Activated naive CD8-positive, alpha-beta T cell treated with anti-CD3 and anti-CD28 coated beads, Interleukin-2, amount 10 ng/mL, durations not matched to agents 7 days and 5 days (primary cell): ENCODE measurements around the gene UBE3C. TPM values are rescaled to one million over a fixed set of nuclear protein-coding genes. Genes with fewer than 3 reads are reported as not detected.

Source experiments
- ATAC-seq: fragments of 150-1000 bp; cut with Tn5 transposase; one replicate; pipeline ENCODE4 v1.10.0; 2021; ENCODE audit warnings: low read depth, moderate library complexity
- POLR2A ChIA-PET: fragments of 350-600 bp; sonication (Branson Sonifier 250); formaldehyde crosslinking; loops from one replicate; lab custom pipeline; 2021; ENCODE audit warnings: antibody characterized with exemption; lab: Charles Lee
- DNase-seq: peaks from one replicate; pipeline ENCODE4 v3.0.0; 2021
- H3K27ac Mint-ChIP-seq: one replicate; pipeline ENCODE4 v1.8.0; 2022; ENCODE audit warnings: mild to moderate bottlenecking, mixed read lengths
- H3K27me3 Mint-ChIP-seq: one replicate; pipeline ENCODE4 v1.8.0; 2022; ENCODE audit warnings: mild to moderate bottlenecking, moderate library complexity, mixed read lengths
- H3K36me3 Mint-ChIP-seq: one replicate; pipeline ENCODE4 v1.8.0; 2021; ENCODE audit warnings: mild to moderate bottlenecking, mixed read lengths
- H3K4me1 Mint-ChIP-seq: one replicate; pipeline ENCODE4 v1.8.0; 2021; ENCODE audit warnings: mixed read lengths
- H3K4me3 Mint-ChIP-seq: one replicate; pipeline ENCODE4 v1.8.0; 2022; ENCODE audit warnings: mild to moderate bottlenecking, moderate library complexity, mixed read lengths
- H3K9me3 Mint-ChIP-seq: one replicate; pipeline ENCODE4 v1.8.0; 2021; ENCODE audit warnings: mixed read lengths
- total RNA-seq, 2 experiments: library from RNA; stranded (reverse); gene quantifications; one replicate each; pipeline ENCODE4 v1.2.3, GENCODE V29; 2021

Gene UBE3C
- total RNA-seq, 2 experiments from 2014 or later, result 51.7 to 52.1 TPM

DNA sequence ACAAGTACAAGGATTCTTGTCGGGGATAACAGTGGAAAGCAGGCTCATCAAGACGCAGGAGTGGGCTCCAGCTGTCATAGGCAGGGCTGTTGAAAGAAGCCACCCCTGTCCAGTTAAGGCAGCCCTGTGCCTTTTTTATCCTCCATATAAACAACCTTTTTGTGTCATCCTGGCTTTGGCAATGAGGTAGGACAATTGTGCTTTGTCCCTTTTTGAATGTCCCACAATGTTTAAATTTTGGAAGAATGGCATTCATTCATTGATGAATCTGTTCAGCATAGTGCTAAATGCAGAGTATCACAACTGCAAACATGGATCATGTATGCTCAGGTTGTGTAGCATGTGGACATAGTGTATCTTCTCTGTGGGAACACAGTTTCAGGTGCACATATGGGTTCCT is 66.7 kb downstream of the UBE3C start:
- Mint-ChIP-seq H3K27me3 (no peaks in the 10 kb centered on the region), H3K9me3 (no peaks in the 10 kb centered on the region), H3K4me3 (no peak overlapping the region), H3K4me1 (no peaks in the 10 kb centered on the region), H3K36me3 (peaks cover 17% of the 10 kb centered on the region), H3K27ac (no peak overlapping the region)
- ATAC-seq (no peak), DNase-seq (no peak)
- POLR2A ChIA-PET, result no interaction called here

DNA sequence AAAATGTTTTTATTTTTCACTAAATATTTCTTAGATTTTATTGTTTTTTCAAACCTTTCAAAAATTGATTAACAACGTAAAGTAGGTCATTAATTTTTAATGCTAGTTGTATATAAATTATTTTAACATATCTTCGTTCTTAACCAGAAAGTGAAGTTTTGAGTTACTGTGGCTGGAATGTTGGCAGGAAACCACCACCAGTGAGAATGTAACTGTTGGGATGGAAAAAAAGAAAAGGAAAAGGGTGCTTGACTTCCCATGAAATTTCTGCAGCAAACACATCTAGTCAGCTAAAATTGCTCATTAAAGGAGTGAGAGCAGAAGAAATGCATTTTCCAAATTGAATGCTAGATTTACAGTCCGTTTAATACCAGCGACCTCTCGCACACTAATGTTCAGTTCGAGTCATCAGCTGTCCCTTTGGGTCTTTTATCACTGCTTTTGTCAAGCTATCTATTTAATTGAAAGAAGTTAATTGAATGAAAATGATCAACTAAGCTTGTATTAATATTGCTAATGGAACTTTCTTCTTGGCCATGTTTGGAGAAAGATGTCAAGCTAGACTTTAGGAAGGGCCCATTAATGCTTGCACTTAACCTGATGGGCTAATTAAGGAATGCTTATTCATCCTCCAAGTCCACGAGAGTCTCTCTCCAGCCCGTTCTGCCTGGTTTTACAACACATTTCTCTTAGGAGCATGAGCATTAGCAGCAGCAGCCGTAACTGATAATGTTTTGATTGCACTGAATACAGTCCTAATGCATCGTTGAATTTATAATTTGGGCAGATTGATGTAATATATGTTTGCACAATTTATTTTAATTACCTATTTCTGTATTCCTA is 70.1 kb downstream of the UBE3C start:
- ATAC-seq (no peak), DNase-seq (no peak)
- peaks cover 10% of the 10 kb centered on the region for H3K36me3 Mint-ChIP-seq
- H3K27ac Mint-ChIP-seq, result no peak overlapping the region
- H3K27me3 Mint-ChIP-seq, result no peaks in the 10 kb centered on the region
- no peaks in the 10 kb centered on the region for H3K9me3 Mint-ChIP-seq
- POLR2A ChIA-PET, result no interaction called here
- H3K4me1 Mint-ChIP-seq, result no peaks in the 10 kb centered on the region
- H3K4me3 Mint-ChIP-seq, result no peak overlapping the region

DNA sequence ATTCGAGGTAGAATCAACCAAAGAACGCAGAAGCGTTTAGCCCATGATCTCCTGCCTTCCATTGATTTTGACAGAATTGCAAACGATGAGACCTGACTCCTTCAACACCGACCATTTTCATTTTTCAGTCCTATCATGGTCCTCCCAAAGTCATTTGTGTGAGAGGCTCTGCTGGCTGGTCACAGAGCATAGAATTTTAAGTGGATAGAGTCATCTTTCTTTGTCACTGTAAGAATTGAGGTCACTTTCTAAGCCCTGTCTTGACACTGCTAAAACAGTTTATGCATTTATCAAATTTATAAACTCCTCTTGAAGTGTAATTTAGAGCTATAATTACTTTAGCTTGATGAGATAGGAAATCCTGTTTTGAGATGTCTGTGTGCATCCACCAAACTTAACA is 72.0 kb downstream of the UBE3C start:
- DNase-seq (no peak), ATAC-seq (no peak)
- Mint-ChIP-seq H3K4me1 (no peaks in the 10 kb centered on the region), H3K9me3 (no peaks in the 10 kb centered on the region), H3K36me3 (peaks cover 9% of the 10 kb centered on the region), H3K27ac (no peak overlapping the region), H3K27me3 (no peaks in the 10 kb centered on the region), H3K4me3 (no peak overlapping the region)
- POLR2A ChIA-PET, result no interaction called here

DNA sequence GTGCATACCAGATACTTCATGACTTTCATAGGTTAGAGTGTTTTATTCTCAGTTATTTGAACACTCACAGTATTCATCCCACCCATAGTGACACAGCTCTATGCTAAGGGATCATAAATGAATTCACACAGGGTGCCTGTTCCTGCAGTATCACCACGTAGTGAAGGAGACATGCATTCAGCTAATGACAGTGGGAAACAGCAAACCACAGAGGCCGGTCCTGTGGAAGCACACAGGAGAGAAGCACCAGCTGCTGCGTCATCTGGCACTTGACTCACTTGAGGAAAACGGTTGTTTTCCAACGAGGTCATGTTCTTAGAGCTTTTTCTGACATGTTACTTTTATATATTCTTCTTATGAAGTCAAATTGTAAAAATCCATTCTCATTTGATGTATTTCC is 73.0 kb downstream of the UBE3C start:
- POLR2A ChIA-PET, result no interaction called here
- Mint-ChIP-seq H3K36me3 (peaks cover 6% of the 10 kb centered on the region), H3K27me3 (no peaks in the 10 kb centered on the region), H3K4me3 (no peak overlapping the region), H3K9me3 (no peaks in the 10 kb centered on the region), H3K27ac (no peak overlapping the region), H3K4me1 (no peaks in the 10 kb centered on the region)
- DNase-seq (no peak), ATAC-seq (no peak)

DNA sequence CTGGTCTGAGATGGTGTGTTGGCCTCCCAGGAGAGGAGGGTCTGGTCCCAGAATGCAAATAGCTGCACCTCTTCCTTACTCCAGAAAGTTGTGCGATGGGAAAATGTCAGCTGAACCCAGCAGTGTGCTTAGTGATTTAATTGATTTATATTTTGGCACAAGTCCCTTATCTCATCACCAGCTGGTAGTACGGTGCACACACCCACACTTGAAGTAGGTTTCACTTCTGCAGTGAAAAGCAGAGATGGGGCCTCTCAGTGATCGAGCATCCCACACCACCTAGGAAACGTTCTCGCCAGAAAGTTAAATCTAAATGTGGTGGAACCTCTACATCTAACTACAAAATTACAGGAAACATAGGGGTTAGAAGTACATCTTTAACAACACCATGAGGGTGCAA is 80.4 kb downstream of the UBE3C start:
- ATAC-seq, result no peak
- H3K4me3 Mint-ChIP-seq, result no peak overlapping the region
- H3K27me3 Mint-ChIP-seq, result no peaks in the 10 kb centered on the region
- H3K9me3 Mint-ChIP-seq, result no peaks in the 10 kb centered on the region
- no peak overlapping the region for H3K27ac Mint-ChIP-seq
- H3K36me3 Mint-ChIP-seq, result peaks cover 3% of the 10 kb centered on the region
- POLR2A ChIA-PET, result no interaction called here
- no peak for DNase-seq
- H3K4me1 Mint-ChIP-seq, result no peaks in the 10 kb centered on the region

DNA sequence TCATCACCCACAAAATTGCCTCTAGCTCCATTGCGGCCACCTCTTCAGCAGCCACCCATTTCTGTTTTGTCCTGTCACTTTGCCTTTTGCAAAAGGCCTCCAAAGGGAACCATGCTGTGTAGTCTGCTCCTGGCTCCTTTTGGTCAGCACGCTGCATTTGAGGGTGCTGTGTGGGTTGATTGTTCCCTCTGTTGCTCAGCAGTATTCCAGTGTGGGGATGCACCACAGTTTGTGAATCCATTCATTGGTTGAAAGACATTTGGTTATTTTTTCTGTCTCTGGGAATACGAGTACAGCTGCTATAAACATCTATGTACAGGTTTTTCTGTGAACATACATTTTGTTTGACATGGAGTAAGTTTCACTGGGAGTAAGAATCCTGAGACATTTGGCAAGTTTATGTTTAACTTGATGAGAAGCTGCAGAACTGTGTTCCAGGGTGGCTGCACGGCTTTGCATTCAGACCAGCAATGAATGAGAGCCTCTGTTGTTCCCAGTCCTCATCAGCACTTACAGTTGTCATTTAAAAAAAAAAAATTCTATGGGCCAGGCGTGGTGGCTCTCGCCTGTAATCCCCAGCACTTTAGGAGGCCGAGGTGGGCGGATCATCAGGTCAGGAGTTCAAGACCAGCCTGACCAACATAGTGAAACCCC is 82.3 kb downstream of the UBE3C start:
- POLR2A ChIA-PET, result no interaction called here

DNA sequence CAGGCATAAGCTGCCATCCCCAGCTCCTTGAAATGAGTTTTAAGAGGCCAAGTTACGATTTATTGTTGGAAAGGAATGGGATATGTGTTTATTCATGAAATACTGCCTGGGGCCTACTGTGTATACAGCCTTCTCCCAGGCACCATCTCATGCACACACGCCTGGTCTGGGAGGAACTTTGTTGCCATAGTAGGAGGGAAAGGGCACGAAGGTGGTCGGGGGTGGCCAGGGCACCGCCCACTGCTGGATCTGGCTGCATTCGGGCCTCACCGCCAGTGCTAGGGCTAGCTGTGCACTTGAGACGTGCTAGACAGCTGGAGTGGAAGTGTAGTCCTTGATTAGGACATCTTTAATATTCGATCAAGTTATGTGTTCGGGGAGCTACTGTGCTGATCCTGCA is 84.0 kb downstream of the UBE3C start:
- no peaks in the 10 kb centered on the region for H3K9me3 Mint-ChIP-seq
- DNase-seq (no peak), ATAC-seq (no peak)
- no peaks in the 10 kb centered on the region for H3K27me3 Mint-ChIP-seq
- H3K36me3 Mint-ChIP-seq, result peaks cover 6% of the 10 kb centered on the region
- H3K27ac Mint-ChIP-seq, result no peak overlapping the region
- POLR2A ChIA-PET, result no interaction called here
- no peaks in the 10 kb centered on the region for H3K4me1 Mint-ChIP-seq
- no peak overlapping the region for H3K4me3 Mint-ChIP-seq

More for the DNA sequence above, 82.3 kb downstream of the UBE3C start:
- ATAC-seq, result no peak
- Mint-ChIP-seq H3K27ac (no peak overlapping the region), H3K4me1 (no peaks in the 10 kb centered on the region), H3K27me3 (no peaks in the 10 kb centered on the region), H3K9me3 (no peaks in the 10 kb centered on the region), H3K36me3 (peaks cover 3% of the 10 kb centered on the region), H3K4me3 (no peak overlapping the region)
- DNase-seq, result no peak

DNA sequence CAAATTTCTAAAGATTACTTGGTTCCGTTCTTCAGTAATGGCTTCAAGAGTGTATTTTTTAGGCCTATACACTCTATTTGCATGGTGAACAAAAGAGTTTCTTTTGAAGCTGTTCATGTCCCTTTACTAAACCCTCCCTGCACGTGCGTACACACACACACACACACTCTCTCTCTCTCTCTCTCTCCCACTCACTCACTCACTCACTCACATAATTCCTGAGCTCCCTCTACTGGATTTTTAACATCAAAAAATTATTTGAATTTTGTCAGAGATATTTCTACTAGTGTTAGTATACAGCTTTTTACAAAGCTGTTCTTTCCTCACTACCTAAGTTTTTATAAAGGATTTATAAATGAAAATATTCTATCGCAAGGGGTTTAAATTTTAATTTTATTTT is 85.9 kb downstream of the UBE3C start:
- ATAC-seq (no peak), DNase-seq (no peak)
- Mint-ChIP-seq H3K4me3 (no peak overlapping the region), H3K9me3 (no peaks in the 10 kb centered on the region), H3K36me3 (peaks cover 4% of the 10 kb centered on the region), H3K4me1 (no peaks in the 10 kb centered on the region), H3K27me3 (no peaks in the 10 kb centered on the region), H3K27ac (no peak overlapping the region)
- POLR2A ChIA-PET, result interaction anchor here (0.5 kb wide), 1 partner anchor 21 kb away, joined by 4 read pairs; no protein-coding TSS in a partner anchor

DNA sequence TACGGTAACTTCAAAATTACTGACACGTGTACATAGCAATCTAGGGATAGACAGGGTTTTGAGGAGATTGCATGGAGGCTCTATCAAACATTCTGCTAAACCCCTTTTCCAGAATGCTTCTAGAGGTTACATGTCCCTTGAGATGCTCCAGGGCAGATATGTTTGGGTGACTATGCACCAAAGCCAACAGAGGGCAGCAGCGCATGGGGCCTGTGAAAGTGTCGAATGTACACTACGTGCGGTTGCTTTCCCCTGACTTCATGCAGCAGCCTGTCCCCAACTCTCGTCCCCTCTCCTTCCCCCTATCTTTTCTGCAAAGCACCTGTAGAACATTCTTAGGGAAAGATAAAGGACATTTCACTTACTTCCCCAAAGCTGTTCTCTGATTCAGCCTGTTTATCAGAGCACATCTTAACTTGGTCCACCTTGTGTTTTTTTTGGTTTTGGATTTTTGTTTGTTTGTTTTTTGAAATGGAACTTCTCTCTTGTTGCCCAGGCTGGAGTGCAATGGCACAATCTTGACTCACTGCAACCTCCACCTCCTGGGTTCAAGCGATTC is 90.2 kb downstream of the UBE3C start:
- DNase-seq, result no peak

DNA sequence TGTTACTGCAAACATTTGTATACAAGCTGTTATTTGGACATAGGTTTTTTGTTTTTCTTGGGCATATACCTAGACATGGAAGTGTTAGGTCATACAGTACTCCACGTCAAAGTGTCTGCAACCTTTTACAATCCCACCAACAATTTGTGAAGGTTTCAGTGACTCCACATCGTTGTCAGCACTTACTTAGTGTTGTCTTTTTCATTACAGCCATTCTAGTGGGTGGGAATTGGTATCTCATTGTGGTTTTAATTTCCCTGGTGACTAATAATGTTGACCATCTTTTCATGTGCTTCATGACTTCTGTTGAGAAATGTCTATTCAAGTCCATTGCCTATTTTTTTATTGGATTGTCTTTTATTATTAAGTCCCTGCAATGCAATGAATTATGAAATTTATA is 95.0 kb downstream of the UBE3C start:
- H3K4me3 Mint-ChIP-seq, result no peak overlapping the region
- DNase-seq (no peak), ATAC-seq (no peak)
- no peaks in the 10 kb centered on the region for H3K4me1 Mint-ChIP-seq
- peaks cover 21% of the 10 kb centered on the region for H3K36me3 Mint-ChIP-seq
- H3K27ac Mint-ChIP-seq, result no peak overlapping the region
- no peaks in the 10 kb centered on the region for H3K9me3 Mint-ChIP-seq
- POLR2A ChIA-PET, result no interaction called here
- no peaks in the 10 kb centered on the region for H3K27me3 Mint-ChIP-seq

More for the DNA sequence above, 90.2 kb downstream of the UBE3C start:
- no peak overlapping the region for H3K27ac Mint-ChIP-seq
- no peak for ATAC-seq
- no peaks in the 10 kb centered on the region for H3K4me1 Mint-ChIP-seq
- peaks cover 9% of the 10 kb centered on the region for H3K36me3 Mint-ChIP-seq
- H3K27me3 Mint-ChIP-seq, result no peaks in the 10 kb centered on the region
- H3K9me3 Mint-ChIP-seq, result no peaks in the 10 kb centered on the region
- POLR2A ChIA-PET, result interaction anchor here (0.5 kb wide), 1 partner anchor 950 kb away, joined by 5 read pairs; no protein-coding TSS in a partner anchor
- H3K4me3 Mint-ChIP-seq, result no peak overlapping the region

DNA sequence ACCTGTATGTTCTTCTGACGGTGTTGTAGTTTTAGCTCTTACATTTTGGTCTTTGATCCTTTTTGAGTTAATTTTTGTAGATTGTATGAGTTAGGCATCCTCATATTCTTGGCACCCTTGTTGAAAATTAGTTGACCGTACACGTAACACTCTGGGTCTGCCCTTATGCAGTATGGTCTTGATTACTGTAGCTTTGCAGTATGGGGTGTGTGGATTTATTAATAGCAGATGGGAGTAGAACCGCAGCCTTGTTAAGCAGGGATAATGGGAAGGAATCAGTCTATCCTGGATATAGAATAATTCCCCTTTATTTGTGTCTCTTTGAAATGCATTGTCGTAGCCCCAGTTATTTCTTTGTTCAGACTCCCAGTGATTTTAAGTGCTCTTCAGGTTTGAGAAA is 95.5 kb downstream of the UBE3C start:
- POLR2A ChIA-PET, result no interaction called here
- H3K4me1 Mint-ChIP-seq, result no peaks in the 10 kb centered on the region
- no peak for DNase-seq
- no peaks in the 10 kb centered on the region for H3K9me3 Mint-ChIP-seq
- no peak overlapping the region for H3K27ac Mint-ChIP-seq
- peaks cover 21% of the 10 kb centered on the region for H3K36me3 Mint-ChIP-seq
- no peaks in the 10 kb centered on the region for H3K27me3 Mint-ChIP-seq
- no peak for ATAC-seq
- H3K4me3 Mint-ChIP-seq, result no peak overlapping the region

DNA sequence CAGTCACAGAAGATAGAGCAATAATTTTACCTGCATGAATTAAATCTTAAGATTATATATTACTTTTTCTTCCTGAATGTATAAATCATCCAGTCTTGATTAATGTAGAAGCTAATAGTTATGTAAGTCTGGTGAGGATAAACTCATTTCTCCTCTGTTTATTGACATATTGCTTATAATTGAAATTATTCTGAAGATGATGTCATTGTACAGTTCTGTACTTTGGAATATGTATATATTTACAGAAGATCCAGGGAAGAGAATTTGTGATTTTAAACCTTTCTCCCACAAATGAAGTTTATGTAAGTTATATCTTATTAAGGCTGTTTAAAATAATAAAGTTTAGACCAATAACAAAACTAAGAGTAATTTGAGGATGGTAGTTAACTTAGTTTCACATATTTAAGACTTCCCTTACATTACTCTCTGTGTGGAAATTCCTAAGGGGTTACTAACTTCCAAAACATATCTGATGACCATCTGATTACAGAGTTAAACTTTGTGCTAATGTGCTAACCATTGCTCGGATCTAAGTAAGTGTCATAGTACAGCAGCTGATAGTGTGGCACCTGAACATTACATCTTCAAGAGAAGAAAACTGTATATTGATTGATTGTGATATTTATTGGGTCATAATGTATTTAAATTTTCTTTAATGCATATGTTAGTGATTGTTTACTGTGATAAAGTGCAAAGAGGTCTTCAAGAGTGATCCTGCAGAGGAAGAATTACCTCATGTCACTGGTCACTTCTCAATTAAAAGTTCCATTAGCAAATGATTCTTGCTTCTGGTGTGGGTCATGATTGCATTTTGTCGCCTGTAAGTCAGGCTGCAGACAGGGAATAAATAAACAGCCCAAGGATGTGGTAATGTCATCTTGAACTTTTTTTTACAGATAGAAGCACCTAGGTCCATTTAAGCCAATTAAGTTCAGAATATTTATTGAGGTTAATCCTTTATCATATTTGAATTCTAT is 96.9 kb downstream of the UBE3C start:
- ATAC-seq, result no peak
- Mint-ChIP-seq H3K27me3 (no peaks in the 10 kb centered on the region), H3K9me3 (no peaks in the 10 kb centered on the region), H3K4me3 (no peak overlapping the region), H3K36me3 (peaks cover 28% of the 10 kb centered on the region), H3K27ac (no peak overlapping the region), H3K4me1 (no peaks in the 10 kb centered on the region)
- DNase-seq, result no peak
- POLR2A ChIA-PET, result no interaction called here

DNA sequence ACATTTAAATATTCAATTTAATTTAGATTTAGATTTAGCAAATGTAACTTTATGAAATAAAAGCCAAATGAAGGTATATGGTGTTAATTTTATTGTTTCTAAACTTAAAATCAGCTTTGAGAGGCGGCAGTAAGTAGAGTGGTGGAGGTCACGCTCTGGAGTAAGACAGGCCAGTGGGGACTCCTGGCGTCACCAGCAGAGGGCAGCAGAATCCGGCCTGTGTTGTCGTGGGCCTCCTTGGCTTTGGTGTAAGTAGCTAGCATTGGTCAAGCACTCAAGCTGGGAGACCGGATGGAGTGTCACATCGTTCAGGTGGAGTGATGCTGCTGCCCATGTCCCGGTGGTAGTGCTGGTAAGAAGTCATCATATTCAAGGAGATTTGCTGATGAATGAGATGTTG is 99.4 kb downstream of the UBE3C start:
- Mint-ChIP-seq H3K9me3 (no peaks in the 10 kb centered on the region), H3K4me1 (no peaks in the 10 kb centered on the region), H3K27ac (no peak overlapping the region), H3K27me3 (no peaks in the 10 kb centered on the region), H3K4me3 (no peak overlapping the region), H3K36me3 (peaks cover 21% of the 10 kb centered on the region)
- POLR2A ChIA-PET, result no interaction called here
- ATAC-seq, result no peak
- no peak for DNase-seq
